Measurements from ENCODE around the gene SLC6A13.

Gene SLC6A13

DNA sequence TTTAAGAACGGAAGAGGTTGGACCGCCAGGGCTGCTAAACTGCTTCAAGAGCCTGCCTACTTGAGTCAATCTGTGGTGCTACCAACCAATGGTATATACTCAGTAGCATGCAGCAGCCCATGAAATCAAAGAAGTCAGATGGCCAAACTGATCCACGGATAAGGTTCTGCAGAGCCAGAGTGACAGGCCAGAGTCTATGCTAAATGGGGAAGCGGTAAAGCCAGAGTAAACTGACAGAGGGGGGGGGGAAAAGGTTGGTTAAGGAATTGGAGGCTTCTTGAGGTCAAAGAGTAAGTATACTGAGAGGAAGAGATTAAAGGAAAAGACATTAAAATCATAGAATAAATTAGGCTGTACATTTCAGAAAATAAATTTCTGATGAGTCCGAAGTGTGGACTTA, 15.4 kb upstream of the SLC6A13 start:
- DNase-seq = no peak

DNA sequence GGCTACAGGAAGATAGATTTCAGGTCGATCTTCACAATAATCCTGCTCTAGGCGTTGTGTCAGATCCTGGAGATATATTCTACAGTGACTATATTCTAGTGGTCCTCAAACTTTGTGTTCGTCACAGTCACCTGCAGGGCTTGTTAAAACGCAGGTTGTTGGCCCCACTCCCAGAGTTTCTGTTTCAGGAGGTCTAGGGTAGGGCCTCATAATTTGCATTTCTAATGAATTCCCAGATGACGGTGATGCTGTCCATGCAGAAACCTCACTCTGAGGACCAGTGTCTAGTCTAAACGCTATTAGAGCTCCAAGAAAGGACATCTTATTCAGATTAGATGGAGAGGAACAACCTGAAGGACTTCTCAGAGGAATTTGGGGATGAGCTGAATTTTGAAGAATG, 13.2 kb upstream of the SLC6A13 start:
- H3K27me3 Mint-ChIP-seq = no peaks in the 10 kb centered on the region
- no peak for DNase-seq
- peaks cover 11 to 13% of the 10 kb centered on the region in 2 donors for H3K36me3 Mint-ChIP-seq
- no peak overlapping the region for H3K4me3 Mint-ChIP-seq
- ATAC-seq (replicated peaks) = no peak
- H3K4me1 Mint-ChIP-seq = no peaks in the 10 kb centered on the region
- no peaks in the 10 kb centered on the region for H3K9me3 Mint-ChIP-seq
- no peak overlapping the region for H3K27ac Mint-ChIP-seq

More for the DNA sequence above, 15.4 kb upstream of the SLC6A13 start:
- ATAC-seq (replicated peaks) = no peak
- Mint-ChIP-seq H3K4me3 (no peak overlapping the region), H3K9me3 (no peaks in the 10 kb centered on the region), H3K27ac (no peak overlapping the region), H3K4me1 (no peaks in the 10 kb centered on the region), H3K36me3 (peaks cover 16% of the 10 kb centered on the region in 2 donors), H3K27me3 (no peaks in the 10 kb centered on the region)

DNA sequence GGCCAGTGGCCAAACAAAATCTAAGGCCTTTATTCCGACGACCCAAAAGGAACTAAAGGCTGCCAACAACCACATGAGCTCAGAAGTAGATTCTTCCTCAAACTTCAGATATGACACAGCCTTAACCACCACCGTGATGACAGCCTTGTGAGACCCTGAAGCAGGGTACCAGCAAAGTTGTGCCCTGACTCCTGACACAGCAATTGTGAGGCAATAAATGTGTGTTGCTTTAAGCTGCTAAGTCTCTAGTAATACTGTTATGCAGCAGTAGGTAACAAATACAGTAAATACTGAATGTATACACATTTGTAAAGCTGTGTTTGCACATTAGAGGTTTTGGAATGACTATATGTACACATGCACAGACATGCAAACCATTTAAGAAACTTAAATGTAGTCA, 10.7 kb upstream of the SLC6A13 start:
- DNase-seq = no peak

GRCh38 chr12:272942-273341, 10.3 kb upstream of the SLC6A13 start:
- ATAC-seq (replicated peaks) = no peak

More for the DNA sequence above, 10.7 kb upstream of the SLC6A13 start:
- Mint-ChIP-seq H3K4me3 (no peak overlapping the region), H3K27me3 (no peaks in the 10 kb centered on the region), H3K27ac (no peak overlapping the region), H3K36me3 (peaks cover 6 to 7% of the 10 kb centered on the region in 2 donors), H3K4me1 (no peaks in the 10 kb centered on the region), H3K9me3 (no peaks in the 10 kb centered on the region)
- no peak for ATAC-seq (replicated peaks)

DNA sequence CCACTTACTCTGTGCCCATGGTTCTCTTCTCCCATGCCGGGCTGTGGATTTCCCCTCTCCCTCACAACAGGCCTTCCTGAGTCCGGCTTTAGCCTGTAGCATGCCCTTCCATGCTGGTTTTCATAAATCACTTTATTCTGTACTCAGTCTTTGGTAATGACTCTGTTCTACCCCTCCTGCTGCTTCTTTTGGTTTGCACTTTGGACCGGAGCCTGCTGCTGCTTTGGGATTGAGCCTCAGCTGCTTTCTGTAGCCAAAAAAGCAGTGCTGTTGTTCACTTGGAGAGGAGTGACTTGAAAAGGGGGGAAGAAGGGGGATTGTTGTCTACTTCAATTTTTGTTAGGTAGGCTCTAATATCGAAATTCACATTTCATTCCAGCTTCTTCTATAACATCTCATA, 8.5 kb upstream of the SLC6A13 start:
- H3K4me1 Mint-ChIP-seq = no peaks in the 10 kb centered on the region
- no peaks in the 10 kb centered on the region for H3K27me3 Mint-ChIP-seq
- H3K9me3 Mint-ChIP-seq = no peaks in the 10 kb centered on the region
- peaks cover 2 to 4% of the 10 kb centered on the region in 2 donors for H3K36me3 Mint-ChIP-seq
- DNase-seq (no peak), ATAC-seq (replicated peaks) (no peak)
- H3K4me3 Mint-ChIP-seq = no peak overlapping the region
- no peak overlapping the region for H3K27ac Mint-ChIP-seq

More at GRCh38 chr12:272942-273341, 10.3 kb upstream of the SLC6A13 start:
- Mint-ChIP-seq H3K4me1 (no peaks in the 10 kb centered on the region), H3K9me3 (no peaks in the 10 kb centered on the region), H3K36me3 (peaks cover 5 to 7% of the 10 kb centered on the region in 2 donors), H3K4me3 (no peak overlapping the region), H3K27ac (no peak overlapping the region), H3K27me3 (no peaks in the 10 kb centered on the region)
- DNase-seq = no peak

- Mint-ChIP-seq H3K9me3 (no peaks in the 10 kb centered on the region), H3K4me1 (no peaks in the 10 kb centered on the region), H3K27me3 (no peaks in the 10 kb centered on the region), H3K36me3 (peaks cover 0 to 3% of the 10 kb centered on the region in 2 donors), H3K4me3 (no peak overlapping the region), H3K27ac (no peak overlapping the region)
- ATAC-seq (replicated peaks) = no peak
- no peak for DNase-seq
These were observed 6.6 kb upstream of the SLC6A13 start for GRCh38 chr12:269191-269590.

GRCh38 chr12:268483-268840, 5.8 kb upstream of the SLC6A13 start:
- Mint-ChIP-seq H3K36me3 (peaks cover 3 to 6% of the 10 kb centered on the region in 2 donors), H3K9me3 (no peaks in the 10 kb centered on the region), H3K27ac (no peak overlapping the region)

DNA sequence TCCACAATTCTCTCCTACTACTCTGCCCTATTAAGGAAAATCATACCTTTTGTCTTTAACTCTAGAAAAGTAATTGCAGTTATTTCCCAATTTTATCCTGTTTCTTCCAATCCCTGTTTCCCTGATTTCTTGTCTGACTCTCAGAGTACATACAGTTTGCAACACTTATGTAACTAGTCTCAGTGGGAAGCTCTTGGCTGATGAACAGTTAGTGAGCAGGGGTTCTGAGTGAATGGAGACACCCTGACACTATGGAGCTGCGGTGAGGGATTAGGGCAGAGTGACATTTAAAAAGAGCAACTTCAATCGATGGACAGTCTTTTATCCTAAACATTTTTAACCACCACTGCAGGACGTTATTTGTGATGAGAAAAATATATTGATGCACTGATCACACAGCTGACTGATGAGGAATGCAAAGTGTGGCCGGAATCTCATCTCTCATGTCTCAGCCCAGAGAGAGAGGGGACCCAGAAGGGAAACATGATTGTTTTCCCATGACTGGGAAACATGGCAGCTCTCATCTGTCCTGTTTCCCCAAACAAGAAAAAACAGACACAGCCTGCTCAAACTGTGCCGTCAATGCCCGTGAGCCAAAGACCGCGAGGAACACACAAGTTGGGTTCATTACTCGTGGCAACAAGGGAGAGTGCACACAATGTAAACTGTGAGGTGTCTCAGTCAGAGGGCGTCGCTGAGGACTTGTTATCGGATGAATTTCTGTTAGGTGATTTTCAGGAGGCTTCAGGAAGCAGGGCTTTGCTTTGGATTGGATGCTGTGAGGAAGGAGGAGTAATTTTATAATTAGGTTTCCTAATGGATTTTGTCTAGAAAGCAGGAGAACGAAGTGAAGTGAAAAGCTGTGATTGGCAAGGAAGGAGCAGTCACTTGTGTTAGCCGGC, 5.2 kb upstream of the SLC6A13 start:
- Mint-ChIP-seq H3K4me1 (no peaks in the 10 kb centered on the region), H3K27me3 (peaks cover 0 to 5% of the 10 kb centered on the region in 2 donors), H3K27ac (no peak overlapping the region), H3K9me3 (no peaks in the 10 kb centered on the region), H3K36me3 (peaks cover 3 to 6% of the 10 kb centered on the region in 2 donors), H3K4me3 (no peak overlapping the region)
- no peak for DNase-seq
- no peak for ATAC-seq (replicated peaks)

More at GRCh38 chr12:268483-268840, 5.8 kb upstream of the SLC6A13 start:
- H3K27me3 Mint-ChIP-seq = peaks cover 0 to 5% of the 10 kb centered on the region in 2 donors
- no peak overlapping the region for H3K4me3 Mint-ChIP-seq
- ATAC-seq (replicated peaks) = no peak
- H3K4me1 Mint-ChIP-seq = no peaks in the 10 kb centered on the region
- no peak for DNase-seq

GRCh38 chr12:265096-265495, 2.5 kb upstream of the SLC6A13 start:
- Mint-ChIP-seq H3K27ac (no peak overlapping the region), H3K27me3 (peaks cover 3 to 19% of the 10 kb centered on the region in 2 donors), H3K9me3 (no peaks in the 10 kb centered on the region), H3K4me1 (no peaks in the 10 kb centered on the region), H3K4me3 (no peak overlapping the region), H3K36me3 (peaks cover 3% of the 10 kb centered on the region in 2 donors)
- no peak for ATAC-seq (replicated peaks)
- DNase-seq = no peak

DNA sequence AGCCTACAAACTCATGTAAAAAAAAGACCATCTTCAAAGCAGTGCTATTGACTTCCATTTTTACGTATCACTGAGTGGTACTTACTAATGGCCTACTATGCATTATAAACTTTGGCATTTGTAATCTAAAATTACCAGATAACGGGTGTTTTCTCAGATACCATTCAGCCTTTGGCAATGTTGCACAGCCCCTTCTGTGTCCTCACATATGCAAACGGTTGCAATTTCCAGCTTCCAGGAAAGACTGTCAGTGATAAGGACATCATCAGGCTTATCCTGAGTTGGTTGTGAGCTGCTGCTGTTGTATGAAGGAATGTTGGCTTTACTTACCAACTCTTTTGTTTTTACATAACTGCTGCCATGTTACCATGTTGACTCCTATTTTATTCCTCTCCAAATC, 1.6 kb upstream of the SLC6A13 start:
- DNase-seq (no peak), ATAC-seq (replicated peaks) (no peak)
- H3K36me3 Mint-ChIP-seq = peaks cover 3% of the 10 kb centered on the region in 2 donors
- no peaks in the 10 kb centered on the region for H3K9me3 Mint-ChIP-seq
- H3K27ac Mint-ChIP-seq = no peak overlapping the region
- H3K4me1 Mint-ChIP-seq = no peaks in the 10 kb centered on the region
- H3K4me3 Mint-ChIP-seq = no peak overlapping the region
- H3K27me3 Mint-ChIP-seq = peaks cover 8 to 25% of the 10 kb centered on the region in 2 donors

DNA sequence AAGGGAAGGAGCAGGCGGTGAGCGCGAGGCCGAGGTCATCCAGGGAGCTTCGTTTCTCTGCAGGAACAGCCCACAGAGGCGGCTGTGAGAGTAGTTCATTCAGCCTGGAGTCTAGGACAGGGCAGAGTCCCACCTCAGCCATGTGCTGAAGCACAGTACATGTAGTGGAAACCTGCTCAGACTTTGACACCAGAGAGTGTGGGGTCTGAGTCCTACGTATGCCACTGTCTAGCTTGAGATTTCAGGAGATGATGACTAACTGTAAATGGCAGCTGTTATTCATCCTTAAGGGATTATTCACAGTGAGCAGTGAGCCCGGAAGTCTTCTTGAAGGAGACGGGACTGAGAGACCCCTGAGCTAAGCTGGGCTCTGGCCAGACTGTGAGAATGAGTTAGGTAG, 938 bp upstream of the SLC6A13 start:
- no peaks in the 10 kb centered on the region for H3K4me1 Mint-ChIP-seq
- no peak for DNase-seq

GRCh38 chr12:262113-262512, 523 bp downstream of the SLC6A13 start:
- peaks cover 3% of the 10 kb centered on the region in 2 donors for H3K36me3 Mint-ChIP-seq
- ATAC-seq (replicated peaks) (no peak), DNase-seq (no peak)
- H3K27me3 Mint-ChIP-seq = peaks cover 21 to 42% of the 10 kb centered on the region in 2 donors
- no peak overlapping the region for H3K27ac Mint-ChIP-seq
- no peak overlapping the region for H3K4me3 Mint-ChIP-seq
- H3K4me1 Mint-ChIP-seq = no peaks in the 10 kb centered on the region
- no peaks in the 10 kb centered on the region for H3K9me3 Mint-ChIP-seq

More for the DNA sequence above, 938 bp upstream of the SLC6A13 start:
- peaks cover 8 to 28% of the 10 kb centered on the region in 2 donors for H3K27me3 Mint-ChIP-seq
- H3K9me3 Mint-ChIP-seq = no peaks in the 10 kb centered on the region
- H3K27ac Mint-ChIP-seq = no peak overlapping the region
- peaks cover 3% of the 10 kb centered on the region in 2 donors for H3K36me3 Mint-ChIP-seq
- ATAC-seq (replicated peaks) = no peak
- H3K4me3 Mint-ChIP-seq = no peak overlapping the region

DNA sequence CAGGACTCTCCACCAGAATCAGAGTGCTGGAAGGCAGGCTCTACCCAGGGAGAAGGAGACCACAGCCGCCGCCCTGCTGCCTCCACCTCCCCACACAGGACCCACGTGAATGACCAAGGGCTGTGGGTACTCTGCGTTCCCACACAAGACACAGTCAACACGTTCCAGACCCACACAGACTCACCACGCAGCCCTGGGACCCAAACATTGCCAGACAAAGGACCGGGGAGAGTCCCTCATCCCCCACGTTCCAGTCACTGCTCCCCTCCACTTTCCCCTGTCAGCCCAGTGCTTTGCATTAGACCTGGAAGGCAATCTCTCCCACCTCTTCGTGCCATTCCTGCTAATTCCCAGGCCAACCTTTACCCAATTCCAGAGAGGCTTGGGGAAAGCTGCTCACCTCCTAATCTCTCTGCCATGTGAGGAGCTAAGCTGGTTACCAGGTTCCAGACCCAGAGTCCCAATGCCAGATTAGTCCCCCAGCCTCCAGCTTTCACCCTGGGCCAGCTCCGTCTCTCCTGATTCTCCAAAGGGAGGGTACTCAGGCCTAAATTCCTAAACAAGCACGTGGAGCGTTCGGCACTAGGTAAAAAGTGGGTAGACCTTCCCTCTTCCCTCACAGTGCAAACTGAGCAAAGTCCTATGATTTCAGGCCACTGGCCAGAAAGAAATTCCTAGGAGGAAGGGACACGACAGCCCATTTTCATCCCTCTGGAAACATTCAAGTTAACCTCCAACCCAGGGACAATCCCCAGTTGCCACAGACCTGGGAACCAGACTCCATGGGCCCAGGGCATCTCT, 4.9 kb downstream of the SLC6A13 start:
- Mint-ChIP-seq H3K4me1 (no peaks in the 10 kb centered on the region), H3K4me3 (no peak overlapping the region), H3K36me3 (no peaks in the 10 kb centered on the region), H3K27me3 (peaks cover 40 to 63% of the 10 kb centered on the region in 2 donors), H3K27ac (no peak overlapping the region), H3K9me3 (no peaks in the 10 kb centered on the region)
- DNase-seq = no peak
- no peak for ATAC-seq (replicated peaks)

- no peak for DNase-seq
- no peaks in the 10 kb centered on the region for H3K36me3 Mint-ChIP-seq
- peaks cover 40 to 59% of the 10 kb centered on the region in 2 donors for H3K27me3 Mint-ChIP-seq
- H3K9me3 Mint-ChIP-seq = no peaks in the 10 kb centered on the region
- H3K4me3 Mint-ChIP-seq = no peak overlapping the region
- no peak for ATAC-seq (replicated peaks)
- no peaks in the 10 kb centered on the region for H3K4me1 Mint-ChIP-seq
- no peak overlapping the region for H3K27ac Mint-ChIP-seq
These were observed 5.7 kb downstream of the SLC6A13 start for GRCh38 chr12:256958-257357.
